ENCODE data around the gene SAE1. TPM values are rescaled to one million over a fixed set of nuclear protein-coding genes. Genes with fewer than 3 reads are reported as not detected.

Gene SAE1
- total and polyA plus RNA-seq, 2 experiments from 2014 or later = 143 to 177 TPM

DNA sequence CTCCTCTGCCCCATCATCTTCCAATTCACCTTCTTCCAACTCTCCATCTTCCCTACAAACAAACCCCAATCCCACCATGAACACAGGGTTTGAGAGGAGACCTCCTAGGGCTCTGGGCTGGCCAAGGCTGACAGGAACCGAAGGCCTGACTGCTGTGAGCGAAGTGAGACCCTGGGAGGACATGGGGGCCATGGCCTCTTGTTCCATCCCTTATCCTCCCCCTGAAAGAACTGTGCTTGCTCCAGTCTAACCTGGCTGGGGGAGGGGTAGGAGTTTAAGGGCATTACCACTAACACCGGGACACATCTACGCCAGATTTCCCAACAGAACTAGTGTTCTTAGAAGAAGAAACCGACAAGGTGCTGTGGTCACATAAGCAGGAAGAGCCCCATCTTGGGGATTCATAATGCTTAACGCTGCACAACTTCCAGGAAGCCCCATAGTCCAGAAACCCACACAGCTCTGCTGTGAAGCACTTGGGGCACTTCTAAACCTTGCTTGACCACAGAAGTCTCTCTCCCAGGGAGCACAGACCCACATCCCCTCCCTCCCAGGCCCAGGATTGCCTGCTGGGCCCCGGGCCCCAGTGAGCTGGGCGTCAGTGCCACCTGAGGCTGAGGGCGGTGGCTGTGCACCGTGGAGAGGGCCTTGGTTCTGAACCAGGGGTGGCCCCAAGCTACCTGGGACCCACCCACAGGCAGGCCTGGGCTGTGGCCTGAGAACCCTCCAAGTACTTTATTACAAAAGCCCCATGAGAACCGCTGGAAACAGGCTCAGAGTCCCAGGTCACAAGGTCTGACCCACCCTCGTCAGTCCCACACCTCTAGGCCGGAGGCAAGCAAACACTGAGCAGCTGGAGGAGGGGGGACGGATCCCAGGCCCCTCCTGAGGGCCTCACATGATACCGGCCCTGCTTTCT, 35.8 kb upstream of the SAE1 start:
- H3K4me2 ChIP-seq (ENCODE audit: unreplicated experiment) = no peak overlapping the region
- in situ Hi-C loops (cut with MboI) = no loop called here
- no peaks in the 10 kb centered on the region for H4K20me1 ChIP-seq (ENCODE audit: insufficient read depth)
- no peak overlapping the region for H2AFZ ChIP-seq
- no peaks in the 10 kb centered on the region for H3K27me3 ChIP-seq (replicated peaks; ENCODE audit: insufficient read depth)
- 88 to 91% methylated on average over 15 of the region's 15 CpGs for WGBS, 2 experiments (ENCODE audit: low coverage in 1 of 2, low lambda C conversion rate in 2 of 2, missing lambda C conversion rate in 2 of 2)
- DNase-seq = no peak
- no peaks in the 10 kb centered on the region for H3K9me3 ChIP-seq (ENCODE audit: low read depth)
- peak overlapping the region; percentile 28; the same call in 1 of the 2 replicates for H3K9ac ChIP-seq
- H3K4me3 ChIP-seq = no peak overlapping the region
- peak overlapping the region; percentile 23; the same call in 1 of the 2 replicates for H3K27ac ChIP-seq
- no peaks in the 10 kb centered on the region for H3F3A ChIP-seq (ENCODE audit: insufficient read depth)
- peaks cover 12% of the 10 kb centered on the region for H3K36me3 ChIP-seq (ENCODE audit: low read depth)
- TF ChIP-seq EZH2 (IDR thresholded peaks at IDR 0.05; ENCODE audit: insufficient read depth, poor library complexity, severe bottlenecking) = no peak
- no peak for TF ChIP-seq EZH2phosphoT487 (IDR thresholded peaks at IDR 0.05; ENCODE audit: insufficient read depth, low read depth)
- peaks cover 10% of the 10 kb centered on the region; the same call in 1 of the 2 replicates for H3K4me1 ChIP-seq (ENCODE audit: insufficient read depth)
- H3K79me2 ChIP-seq (ENCODE audit: insufficient read depth) = peaks cover 84% of the 10 kb centered on the region
- no peaks in the 10 kb centered on the region for H3K9me2 ChIP-seq (ENCODE audit: insufficient read depth)

DNA sequence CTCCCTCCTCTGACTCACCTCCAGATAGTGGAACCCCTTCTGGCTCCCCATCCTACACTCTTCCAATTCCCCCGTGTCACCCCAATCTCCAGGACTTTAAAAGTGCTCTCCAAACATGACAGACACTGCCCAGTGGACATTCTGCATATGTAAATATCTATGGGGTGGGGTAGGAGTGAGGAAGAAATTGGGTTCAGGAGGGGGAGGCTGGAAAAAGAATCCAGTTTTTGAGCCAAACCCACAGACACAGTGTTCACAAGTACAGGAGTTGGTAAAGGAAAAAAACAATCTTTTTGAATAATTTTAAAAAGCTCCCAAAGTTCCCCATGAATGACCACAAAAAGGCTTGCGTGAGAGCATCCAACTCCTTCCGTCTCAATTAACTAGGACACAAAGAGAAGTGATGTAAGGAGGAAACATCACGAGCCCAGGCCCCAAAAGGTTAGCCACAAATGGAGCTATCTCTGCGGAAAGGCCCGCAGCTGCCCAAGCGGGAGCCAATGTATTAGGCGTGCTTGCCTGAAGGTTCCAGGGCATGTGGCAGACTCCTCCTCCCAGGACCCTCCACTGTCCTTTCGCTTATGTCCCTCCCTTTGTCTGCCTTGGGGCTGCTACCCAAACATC, 35.0 kb upstream of the SAE1 start:
- Histone ChIP-seq H3K9me3 (ENCODE audit: low read depth) (no peaks in the 10 kb centered on the region), H2AFZ (no peak overlapping the region), H3K9ac (peak overlapping the region; percentile 28; the same call in 1 of the 2 replicates), H3K36me3 (ENCODE audit: low read depth) (peaks cover 9% of the 10 kb centered on the region), H4K20me1 (ENCODE audit: insufficient read depth) (no peaks in the 10 kb centered on the region), H3K27me3 (replicated peaks; ENCODE audit: insufficient read depth) (no peaks in the 10 kb centered on the region), H3K27ac (peak overlapping the region; percentile 23; the same call in 1 of the 2 replicates), H3K4me1 (ENCODE audit: insufficient read depth) (peaks cover 10% of the 10 kb centered on the region; the same call in 1 of the 2 replicates), H3K4me3 (no peak overlapping the region), H3K9me2 (ENCODE audit: insufficient read depth) (no peaks in the 10 kb centered on the region), H3K79me2 (ENCODE audit: insufficient read depth) (peaks cover 92% of the 10 kb centered on the region), H3F3A (ENCODE audit: insufficient read depth) (no peaks in the 10 kb centered on the region), H3K4me2 (ENCODE audit: unreplicated experiment) (no peak overlapping the region)
- in situ Hi-C loops (cut with MboI) = no loop called here
- DNase-seq = peak; percentile 48
- WGBS, 2 experiments (ENCODE audit: low coverage in 1 of 2, low lambda C conversion rate in 2 of 2, missing lambda C conversion rate in 2 of 2) = 69% methylated on average over 9 of the region's 9 CpGs
- TF ChIP-seq EZH2phosphoT487 (IDR thresholded peaks at IDR 0.05; ENCODE audit: insufficient read depth, low read depth) = no peak
- no peak for TF ChIP-seq EZH2 (IDR thresholded peaks at IDR 0.05; ENCODE audit: insufficient read depth, poor library complexity, severe bottlenecking)

DNA sequence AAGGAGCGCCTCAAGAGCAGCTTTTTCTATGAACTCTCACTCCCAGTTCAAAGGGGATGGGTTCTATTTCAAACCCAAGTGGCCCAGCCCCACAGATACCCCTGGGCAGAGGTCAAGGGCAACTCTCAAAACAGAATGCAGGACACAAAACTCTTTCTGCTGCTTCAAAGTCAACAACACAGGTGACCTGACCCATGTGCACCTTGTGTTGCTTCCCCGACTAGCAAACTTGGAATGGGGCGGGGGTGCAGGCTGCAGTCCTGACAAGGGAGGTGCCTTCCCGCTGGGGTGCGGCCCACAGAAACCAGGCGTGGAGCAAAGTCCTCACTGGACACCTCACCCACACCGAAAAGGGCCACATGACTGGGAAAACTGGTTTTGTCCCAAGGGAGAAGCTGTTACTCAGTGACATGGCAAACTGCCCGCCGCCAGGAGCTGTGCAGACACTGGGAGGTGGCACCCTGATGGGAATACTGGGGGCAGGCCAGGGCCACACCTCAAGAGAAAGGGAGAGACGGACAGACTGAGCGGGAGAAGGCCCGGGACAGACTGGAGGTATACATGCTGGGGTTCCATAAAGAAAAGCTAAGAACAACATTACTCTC, 34.4 kb upstream of the SAE1 start:
- Histone ChIP-seq H3K27ac (peak overlapping the region; percentile 23; the same call in 1 of the 2 replicates), H3K9me2 (ENCODE audit: insufficient read depth) (no peaks in the 10 kb centered on the region), H3F3A (ENCODE audit: insufficient read depth) (no peaks in the 10 kb centered on the region), H3K36me3 (ENCODE audit: low read depth) (peaks cover 3% of the 10 kb centered on the region; the same call in 1 of the 2 replicates), H4K20me1 (ENCODE audit: insufficient read depth) (no peaks in the 10 kb centered on the region), H3K27me3 (replicated peaks; ENCODE audit: insufficient read depth) (no peaks in the 10 kb centered on the region), H3K9me3 (ENCODE audit: low read depth) (no peaks in the 10 kb centered on the region), H3K79me2 (ENCODE audit: insufficient read depth) (peaks cover 97% of the 10 kb centered on the region), H3K9ac (0 out of 2 replicates have a peak overlapping the region, but pooled peaks have one; percentile 28), H3K4me2 (ENCODE audit: unreplicated experiment) (no peak overlapping the region), H2AFZ (no peak overlapping the region), H3K4me3 (no peak overlapping the region), H3K4me1 (ENCODE audit: insufficient read depth) (peaks cover 10% of the 10 kb centered on the region; the same call in 1 of the 2 replicates)
- WGBS, 2 experiments (ENCODE audit: low coverage in 1 of 2, low lambda C conversion rate in 2 of 2, missing lambda C conversion rate in 2 of 2) = 91 to 93% methylated on average over 12 of the region's 12 CpGs
- no peak for TF ChIP-seq EZH2 (IDR thresholded peaks at IDR 0.05; ENCODE audit: insufficient read depth, poor library complexity, severe bottlenecking)
- no peak for TF ChIP-seq EZH2phosphoT487 (IDR thresholded peaks at IDR 0.05; ENCODE audit: insufficient read depth, low read depth)
- in situ Hi-C loops (cut with MboI) = no loop called here
- DNase-seq = peak; percentile 11

DNA sequence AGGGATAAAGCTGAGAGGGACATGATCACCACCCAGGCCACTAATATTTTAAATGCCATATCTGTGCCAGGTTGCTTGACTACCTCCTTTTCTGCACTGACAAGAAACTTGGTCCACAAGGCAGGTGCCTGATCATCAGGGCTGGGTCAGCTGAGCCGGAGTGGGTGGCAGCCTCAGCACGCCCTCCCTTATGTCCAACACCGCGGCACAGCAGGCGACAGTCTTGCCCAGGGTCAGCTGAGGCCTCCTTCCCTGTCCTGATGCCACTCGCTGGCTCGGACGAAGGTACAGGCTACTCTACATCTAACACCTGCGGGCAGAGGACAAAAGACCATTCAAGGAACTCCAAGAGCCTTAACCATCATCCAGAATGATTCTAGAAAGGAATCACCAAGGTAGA, 33.9 kb upstream of the SAE1 start:
- Histone ChIP-seq H3K79me2 (ENCODE audit: insufficient read depth) (peaks cover 97% of the 10 kb centered on the region), H3K9ac (no peak overlapping the region), H2AFZ (no peak overlapping the region), H3K9me2 (ENCODE audit: insufficient read depth) (no peaks in the 10 kb centered on the region), H3K27ac (no peak overlapping the region), H3K4me1 (ENCODE audit: insufficient read depth) (peaks cover 10% of the 10 kb centered on the region; the same call in 1 of the 2 replicates), H4K20me1 (ENCODE audit: insufficient read depth) (no peaks in the 10 kb centered on the region), H3K4me3 (no peak overlapping the region), H3K4me2 (ENCODE audit: unreplicated experiment) (no peak overlapping the region), H3K36me3 (ENCODE audit: low read depth) (no peaks in the 10 kb centered on the region), H3F3A (ENCODE audit: insufficient read depth) (no peaks in the 10 kb centered on the region), H3K27me3 (replicated peaks; ENCODE audit: insufficient read depth) (no peaks in the 10 kb centered on the region), H3K9me3 (ENCODE audit: low read depth) (no peaks in the 10 kb centered on the region)
- no peak for TF ChIP-seq EZH2 (IDR thresholded peaks at IDR 0.05; ENCODE audit: insufficient read depth, poor library complexity, severe bottlenecking)
- no peak for TF ChIP-seq EZH2phosphoT487 (IDR thresholded peaks at IDR 0.05; ENCODE audit: insufficient read depth, low read depth)
- in situ Hi-C loops (cut with MboI) = no loop called here
- 96 to 97% methylated on average over 9 of the region's 9 CpGs for WGBS, 2 experiments (ENCODE audit: low coverage in 1 of 2, low lambda C conversion rate in 2 of 2, missing lambda C conversion rate in 2 of 2)
- no peak for DNase-seq
